GM19043 (cell line): ENCODE data around the gene ZNF207.
"Not testable (repeated sequence)": the region's sequence is repeated elsewhere in the genome, so short reads cannot be mapped to it uniquely, and the experiment has no call there.

Experiments
- ATAC-seq: cut with Tn5 transposase; IDR thresholded peaks from one replicate; pipeline ENCODE4 v1.9.1; 2021; ENCODE audit warnings: low read depth; ENCODE audit not compliant: unreplicated experiment

Gene ZNF207

DNA sequence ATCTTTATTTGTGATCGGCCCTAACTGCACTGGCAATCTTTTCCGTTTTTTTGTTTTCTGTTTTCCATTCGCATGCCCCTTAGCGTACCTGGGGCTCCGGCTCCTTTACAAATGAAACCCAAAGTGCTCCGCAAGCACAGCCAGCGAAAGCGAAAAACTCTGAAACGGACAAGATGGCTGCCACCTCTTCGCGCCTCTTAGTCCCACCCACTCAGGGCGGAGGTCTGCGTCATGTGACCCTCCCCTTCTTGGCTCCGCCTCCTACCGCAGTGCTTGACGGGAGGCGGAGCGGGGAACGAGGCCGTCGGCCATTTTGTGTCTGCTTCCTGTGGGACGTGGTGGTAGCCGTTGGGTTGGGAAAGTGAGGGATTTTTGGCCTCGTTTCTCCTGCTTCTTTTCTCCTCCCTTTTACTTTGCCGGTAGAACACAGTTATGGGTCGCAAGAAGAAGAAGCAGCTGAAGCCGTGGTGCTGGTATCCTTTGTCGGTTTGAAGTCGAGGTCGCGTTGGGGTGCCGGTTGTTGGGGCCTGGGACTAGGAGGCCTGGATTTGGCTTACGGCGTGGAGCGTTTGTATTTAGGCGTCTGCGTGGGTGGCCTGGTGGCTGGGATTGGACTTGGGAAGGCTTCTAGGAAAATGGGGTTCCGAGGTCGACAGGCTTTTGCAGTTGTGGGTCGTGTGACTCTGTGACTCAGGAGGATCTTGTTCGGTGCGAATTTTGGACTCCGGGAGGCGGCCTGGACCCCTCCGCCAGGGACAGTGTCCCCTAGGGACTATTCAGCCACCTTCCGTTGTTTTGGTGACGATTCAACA is at the start of gene ZNF207:
TSS of gene ZNF207 (plus strand) at position 304 of the 812 bp plus-strand sequence. CDS start at position 433, 129 bp downstream.
- ATAC-seq, result peak; percentile 66

DNA sequence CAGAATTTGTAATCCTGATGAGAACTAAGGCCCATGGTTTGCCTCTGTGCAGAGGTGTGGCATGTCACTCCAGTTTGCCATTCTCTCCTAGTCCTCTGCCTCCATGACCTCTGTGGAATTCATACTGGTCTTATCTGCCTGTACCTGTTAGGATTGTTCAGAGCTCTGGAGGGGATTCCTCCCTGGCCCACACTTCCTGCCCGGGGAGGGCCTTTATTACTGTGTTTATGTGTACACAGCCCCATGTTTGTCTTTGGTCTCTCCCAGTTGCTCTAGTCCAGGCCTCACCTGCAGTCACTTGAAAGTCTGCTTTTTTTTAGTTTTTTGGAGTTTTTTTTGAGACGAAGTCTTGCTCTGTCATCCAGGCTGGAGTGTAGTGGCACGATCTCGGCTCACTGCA is 47.9 kb upstream of the ZNF207 start:
- ATAC-seq, result no peak

DNA sequence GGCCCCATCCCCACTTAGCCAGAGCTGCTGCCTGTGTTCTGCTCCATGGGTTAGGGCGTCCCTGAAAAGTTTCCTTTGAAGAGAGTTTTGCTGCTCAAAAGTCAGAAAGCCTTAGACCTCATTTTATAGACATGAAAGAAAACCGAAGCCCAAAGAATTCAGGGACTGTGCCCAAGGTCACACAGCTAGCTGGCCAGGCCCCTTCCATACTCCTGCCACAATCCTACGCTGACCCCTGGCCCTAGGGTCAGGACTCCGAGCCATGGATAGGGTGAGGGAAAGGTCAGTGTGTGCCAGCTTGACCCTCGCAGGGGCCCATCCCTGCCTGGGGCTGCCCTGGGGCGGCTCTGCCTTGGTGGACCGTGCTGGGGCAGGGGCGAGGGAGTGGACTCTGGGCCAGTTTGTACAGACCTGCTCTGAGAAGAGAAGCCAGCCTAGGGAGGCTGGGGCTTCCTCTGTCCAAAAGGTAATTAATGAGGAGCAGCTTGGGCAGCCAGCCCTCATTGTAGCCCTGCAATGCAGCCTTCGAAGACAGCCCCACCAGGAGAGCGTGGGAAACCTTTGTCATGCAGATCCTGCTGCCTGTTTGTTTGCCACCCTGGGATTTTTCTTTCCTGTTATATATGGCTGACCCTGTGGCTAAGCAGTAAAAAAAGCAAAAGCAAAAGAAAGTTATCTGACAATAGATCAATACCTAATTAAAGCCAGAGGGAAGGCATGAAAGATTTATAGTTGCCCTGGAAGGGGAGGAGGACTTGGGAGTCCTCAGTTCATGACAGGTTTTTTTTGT is 46.9 kb upstream of the ZNF207 start:
- ATAC-seq, result no peak

DNA sequence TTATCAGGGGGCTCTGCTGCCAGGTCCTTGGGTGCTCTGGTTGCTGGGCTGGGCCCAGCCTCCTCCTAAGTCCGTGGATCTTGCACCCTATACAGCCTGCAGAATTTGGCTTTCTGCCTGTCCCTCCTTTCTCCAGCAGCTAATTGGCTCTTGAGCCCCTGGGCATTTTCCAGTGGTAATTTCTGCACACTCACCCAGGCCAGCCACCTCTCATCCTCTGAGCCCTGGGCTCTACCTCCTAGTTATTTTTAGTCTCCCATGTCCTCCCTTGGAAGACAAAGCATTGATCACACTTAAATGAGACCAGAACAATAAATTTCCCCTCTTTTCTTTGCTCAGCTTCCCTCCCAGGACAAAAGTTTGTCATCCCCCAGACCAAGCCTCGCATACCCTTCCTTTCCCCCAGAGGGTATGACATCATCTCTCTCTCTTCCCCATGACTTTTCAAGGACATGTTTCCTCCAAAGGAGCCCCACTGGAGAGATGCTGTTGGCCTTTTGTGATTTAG is 46.1 kb upstream of the ZNF207 start:
- ATAC-seq, result no peak

DNA sequence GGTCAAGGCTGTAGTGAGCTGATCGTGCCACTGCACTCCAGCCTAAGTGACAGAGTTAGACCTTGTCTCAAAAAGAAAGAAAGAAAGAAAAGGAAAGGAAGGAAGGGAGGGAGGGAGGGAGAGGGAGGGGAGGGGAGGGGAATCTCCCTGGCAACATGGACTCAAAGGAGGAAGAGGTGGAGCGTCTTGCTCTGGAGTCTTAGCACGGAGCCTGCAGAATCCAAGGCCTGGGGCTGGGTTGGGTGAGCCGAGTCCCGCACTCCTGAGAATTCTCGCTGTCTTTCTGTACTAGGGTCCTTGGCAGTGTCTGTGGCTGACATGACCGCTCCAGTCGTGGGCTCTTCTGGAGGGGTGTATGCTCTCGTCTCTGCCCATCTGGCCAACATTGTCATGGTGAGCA is 44.9 kb upstream of the ZNF207 start:
- ATAC-seq, result no peak

DNA sequence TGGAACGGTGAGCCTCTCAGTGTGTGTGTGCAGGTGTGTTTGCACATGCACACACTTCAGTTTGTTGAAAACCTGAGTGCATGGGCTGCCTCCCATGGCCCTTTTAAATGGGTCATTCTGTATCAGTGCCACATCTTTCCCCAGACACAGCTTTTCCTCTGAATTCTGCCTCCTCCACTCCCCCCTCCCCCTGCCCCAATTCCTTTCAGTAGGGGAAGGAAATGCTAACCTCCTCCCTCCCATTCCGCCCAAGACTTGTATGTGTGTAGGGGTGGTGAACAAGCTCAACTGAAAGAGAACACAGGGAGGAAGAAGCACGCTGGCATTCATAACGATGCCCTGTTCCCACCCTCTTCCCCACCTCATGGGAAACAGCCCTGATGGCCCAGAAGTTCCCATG is 42.3 kb upstream of the ZNF207 start:
- ATAC-seq, result no peak

DNA sequence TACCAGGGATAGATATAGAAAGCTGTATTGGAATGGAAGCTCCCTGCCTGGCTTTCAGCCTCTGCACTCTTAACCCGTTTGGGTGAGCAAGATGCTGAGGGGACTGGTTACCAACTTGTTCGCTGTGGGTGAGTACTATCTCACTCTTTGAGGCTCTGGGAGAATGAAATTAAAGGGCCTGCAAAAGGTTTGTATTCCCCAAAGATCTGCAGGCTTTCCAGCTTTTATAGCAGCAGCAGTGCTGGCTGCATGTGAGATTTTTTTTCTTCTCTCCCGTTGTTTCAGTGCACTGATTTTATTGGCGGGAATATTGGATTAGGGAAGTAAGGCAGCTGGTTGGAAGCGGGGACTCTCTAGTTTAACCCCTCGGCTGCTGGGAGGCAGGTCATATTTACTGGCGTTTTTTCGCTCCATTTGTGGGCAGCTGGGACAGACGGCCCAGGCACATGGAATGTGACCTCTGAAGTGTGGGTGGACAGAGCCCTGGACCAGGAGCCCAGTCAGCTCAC is 38.9 kb upstream of the ZNF207 start:
- ATAC-seq, result no peak

DNA sequence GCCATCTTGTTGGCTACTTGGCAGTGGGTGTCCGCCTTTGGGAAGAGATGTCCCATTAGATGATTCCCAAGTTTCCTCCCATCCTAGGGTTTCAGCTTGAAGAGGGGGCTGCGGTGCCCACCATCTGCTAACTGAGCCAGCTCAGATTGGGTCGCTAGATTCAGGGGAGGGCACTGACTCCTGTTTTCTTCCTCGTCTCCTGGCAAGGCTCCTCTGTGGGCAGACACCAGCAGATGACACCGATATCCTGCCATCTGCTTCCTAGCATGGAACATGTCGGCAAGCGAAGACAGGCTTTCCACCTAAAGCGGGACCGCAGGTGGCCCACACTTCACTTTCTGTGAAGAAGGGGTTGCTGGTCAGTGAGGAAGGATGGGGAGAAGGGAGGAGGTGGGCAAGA is 35.3 kb upstream of the ZNF207 start:
- no peak for ATAC-seq

DNA sequence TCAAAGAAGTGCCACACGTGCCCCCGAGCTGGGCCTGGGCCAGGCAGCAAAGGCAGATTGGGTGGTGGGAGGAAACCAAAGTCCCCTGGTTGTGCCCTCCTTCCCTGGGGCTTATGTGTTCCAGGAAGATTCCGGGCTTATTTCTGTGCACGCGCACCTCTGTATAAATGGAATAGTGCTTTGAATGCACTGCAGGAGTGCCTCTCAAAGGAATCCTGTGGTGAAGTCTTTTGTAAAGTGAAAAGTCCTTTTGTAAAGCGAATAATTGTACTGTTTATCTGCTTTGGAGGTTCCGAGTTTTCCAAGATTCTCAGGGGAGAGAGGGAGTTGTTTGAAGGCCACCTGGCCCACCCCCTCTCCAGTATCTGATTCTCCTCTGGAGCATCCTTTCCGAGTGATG is 34.8 kb upstream of the ZNF207 start:
- ATAC-seq, result no peak

DNA sequence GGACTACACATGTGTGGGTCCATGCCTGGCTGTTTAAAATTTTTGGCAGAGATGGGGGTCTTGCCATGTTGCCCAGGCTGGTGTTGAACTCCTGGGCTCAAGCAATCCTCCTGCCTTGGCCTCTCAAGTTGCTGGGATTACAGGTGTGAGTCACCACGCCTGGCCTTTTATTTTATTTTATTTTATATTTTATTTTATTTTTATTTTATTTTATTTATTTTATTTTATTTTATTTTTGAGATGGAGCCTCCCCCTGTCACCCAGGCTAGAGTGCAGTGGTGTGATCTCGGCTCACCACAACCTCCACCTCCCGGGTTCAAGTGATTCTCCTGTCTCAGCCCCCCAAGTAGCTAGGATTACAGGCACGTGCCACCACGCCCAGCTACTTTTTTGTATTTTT is 33.3 kb upstream of the ZNF207 start:
- not testable (repeated sequence) for ATAC-seq

DNA sequence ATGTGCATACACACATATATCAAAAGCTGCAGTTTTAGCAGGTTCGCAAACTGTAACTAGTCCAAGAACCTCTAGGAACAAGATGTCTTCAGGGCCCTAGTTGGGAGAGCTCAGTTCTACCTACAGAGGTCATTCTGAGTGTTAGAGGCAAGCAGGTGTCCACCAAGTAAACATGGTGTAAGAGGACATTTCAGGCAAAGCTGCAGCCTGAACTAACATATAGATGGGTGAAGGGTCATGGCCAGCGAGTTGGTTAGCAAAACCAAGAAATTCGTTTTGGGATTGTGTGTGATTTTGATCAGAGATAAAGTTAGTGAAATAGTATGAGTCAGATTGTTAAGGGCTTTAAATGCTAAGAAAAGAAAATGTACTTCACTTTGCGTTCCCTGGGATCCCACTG is 32.6 kb upstream of the ZNF207 start:
- ATAC-seq, result no peak

DNA sequence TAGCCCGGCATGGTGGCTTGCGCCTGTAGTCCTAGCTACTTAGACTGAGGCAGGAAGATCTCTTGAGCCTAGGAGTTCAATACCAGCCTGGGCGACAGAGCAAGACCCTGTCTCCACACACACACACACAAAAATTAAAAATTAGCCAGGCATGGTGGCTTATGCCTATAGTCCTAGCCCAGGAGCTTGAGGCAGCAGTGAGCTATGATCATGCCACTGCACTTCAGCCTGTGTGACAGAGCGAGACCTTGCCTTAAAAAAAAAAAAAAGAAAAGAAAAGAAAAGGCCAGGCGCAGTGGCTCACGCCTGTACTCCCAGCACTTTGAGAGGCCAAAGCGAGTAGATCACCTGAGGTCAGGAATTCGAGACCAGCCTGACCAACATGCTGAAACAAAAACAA is 31.9 kb upstream of the ZNF207 start:
- ATAC-seq, result no peak

DNA sequence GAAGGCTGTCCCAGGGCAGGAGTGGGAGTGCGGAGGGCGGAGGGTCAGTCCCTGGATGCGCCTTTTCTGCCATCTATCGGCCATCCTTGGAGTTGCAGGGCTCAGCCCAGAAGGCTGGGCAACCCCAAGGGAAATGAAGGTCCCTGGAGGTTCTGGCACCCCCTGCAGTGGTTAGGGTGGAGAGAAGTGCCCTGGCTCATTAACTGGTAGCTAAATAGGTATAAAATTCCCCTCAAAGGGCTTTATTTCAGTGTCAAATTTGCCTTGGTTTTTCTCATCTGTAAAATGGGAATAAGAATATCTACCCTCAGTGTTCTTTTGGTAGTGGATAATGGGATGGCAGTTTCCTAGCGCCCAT is 30.4 kb upstream of the ZNF207 start:
- ATAC-seq, result peak; percentile 75

DNA sequence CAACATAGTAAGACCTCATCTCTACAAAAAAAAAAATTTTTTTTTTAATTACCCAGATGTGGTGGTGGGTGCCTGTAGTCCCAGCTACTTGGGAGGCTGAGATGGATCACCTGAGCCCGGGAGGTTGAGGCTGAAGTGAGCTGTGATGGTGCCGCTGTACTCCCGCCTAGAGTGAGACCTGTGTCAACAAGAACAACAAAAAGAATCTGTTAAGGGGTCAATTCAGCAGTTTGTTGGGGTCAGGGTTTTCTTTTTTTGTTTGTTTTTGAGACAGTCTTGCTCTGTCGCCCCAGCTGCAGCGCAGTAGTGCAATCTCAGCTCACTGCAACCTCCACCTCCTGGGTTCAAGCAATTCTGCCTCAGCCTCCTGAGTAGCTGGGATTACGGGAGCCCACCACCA is 29.9 kb upstream of the ZNF207 start:
- not testable (repeated sequence) for ATAC-seq

DNA sequence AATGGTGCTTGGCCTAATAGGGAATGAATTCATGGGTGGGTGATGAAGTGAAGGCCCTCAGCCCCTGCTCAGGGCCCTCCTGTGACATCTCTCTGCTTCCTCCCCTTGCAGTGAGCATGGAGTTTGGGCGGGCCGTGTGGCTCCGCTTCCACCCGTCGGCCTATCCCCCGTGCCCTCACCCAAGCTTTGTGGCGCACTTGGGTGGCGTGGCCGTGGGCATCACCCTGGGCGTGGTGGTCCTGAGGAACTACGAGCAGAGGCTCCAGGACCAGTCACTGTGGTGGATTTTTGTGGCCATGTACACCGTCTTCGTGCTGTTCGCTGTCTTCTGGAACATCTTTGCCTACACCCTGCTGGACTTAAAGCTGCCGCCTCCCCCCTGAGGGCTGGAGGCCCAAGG is 29.1 kb upstream of the ZNF207 start:
- no peak for ATAC-seq

DNA sequence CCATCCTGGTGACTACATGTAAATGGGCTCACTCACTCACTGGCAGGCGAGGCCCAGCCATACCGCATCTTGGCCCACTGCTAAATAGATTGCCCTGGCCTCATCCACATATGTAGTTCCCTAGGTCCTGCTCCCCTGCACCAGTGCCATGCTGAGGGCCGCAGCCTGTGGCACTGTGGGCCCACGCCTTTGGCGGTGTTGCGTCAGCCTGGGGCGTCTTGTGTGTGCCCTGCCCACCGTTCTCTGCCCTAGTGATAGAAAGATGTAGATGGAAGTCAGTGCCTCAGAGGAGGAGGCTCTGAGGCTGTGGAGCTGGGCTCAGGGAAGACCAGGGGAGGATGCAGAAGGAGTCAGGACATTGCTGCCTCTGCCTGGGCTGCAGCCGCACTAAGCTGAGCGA is 26.9 kb upstream of the ZNF207 start:
- no peak for ATAC-seq

DNA sequence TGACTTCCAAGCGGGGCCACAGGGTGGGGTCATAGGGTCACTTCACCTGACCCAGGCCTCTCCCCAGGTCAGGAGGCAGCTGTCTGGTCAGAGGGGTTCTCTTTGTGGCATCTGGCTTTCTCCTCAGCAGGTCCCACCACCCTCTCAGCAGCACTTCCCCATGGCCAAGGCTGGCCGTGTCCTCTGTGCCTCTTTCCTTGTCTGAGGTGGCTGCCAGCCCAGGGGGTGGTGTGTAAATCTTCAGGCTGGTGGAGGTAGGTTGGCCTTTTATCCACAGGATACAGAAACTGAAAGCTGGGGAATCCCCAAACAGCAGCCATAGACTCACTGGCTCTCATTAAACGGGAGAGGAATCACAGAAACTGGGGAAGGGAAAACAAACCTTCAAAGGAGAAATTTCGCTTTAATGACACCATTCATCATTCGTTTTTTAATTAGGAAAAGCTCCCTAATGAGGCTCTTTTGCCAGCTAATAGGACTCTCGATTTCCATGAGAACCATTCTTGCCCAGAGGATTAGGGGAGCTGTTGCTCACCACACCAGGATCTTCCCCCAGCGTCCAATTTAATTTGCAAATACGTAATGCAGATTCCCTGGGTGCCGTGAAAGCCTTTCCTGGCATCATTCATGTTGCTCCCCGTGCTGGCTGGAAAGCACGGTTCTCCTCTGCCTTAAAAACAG is 26.0 kb upstream of the ZNF207 start:
- no peak for ATAC-seq

DNA sequence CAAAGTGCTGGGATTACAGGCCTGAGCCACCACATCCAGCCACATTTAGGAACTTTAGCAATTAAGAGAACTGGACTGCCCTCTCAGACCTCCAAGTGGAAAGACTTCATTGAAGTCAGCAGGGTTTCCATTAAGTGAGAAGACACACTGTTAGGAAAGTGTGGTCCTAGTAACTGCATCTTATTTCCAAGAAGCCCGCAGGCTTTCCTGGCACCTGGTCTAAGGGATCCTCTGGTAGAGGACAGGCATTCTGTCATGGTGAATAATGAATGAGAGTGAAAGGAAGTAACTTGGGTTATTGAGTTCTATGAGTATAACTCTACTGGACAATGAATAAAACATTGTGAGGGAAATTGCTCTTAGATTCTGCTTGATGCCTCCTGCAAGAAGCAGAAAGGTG is 22.0 kb upstream of the ZNF207 start:
- no peak for ATAC-seq

DNA sequence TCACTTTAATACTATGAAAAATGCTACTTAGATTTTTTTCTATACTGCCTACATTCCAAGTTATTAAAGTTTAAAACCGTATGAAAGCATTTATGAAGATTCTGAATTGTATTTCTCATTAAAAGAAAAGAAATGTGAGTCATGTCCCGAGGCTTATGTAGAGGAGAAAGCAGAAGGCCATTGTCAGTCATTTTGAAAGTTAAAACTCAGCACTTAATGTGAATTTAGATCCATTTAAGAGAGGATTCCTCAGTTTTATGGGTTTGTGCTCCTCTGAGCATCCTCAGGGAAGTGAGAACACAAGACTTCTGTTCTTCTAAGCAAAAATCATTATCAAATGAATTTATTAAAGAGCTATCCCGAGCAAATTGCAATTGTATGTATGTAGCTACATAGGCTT is 19.8 kb upstream of the ZNF207 start:
- no peak for ATAC-seq

DNA sequence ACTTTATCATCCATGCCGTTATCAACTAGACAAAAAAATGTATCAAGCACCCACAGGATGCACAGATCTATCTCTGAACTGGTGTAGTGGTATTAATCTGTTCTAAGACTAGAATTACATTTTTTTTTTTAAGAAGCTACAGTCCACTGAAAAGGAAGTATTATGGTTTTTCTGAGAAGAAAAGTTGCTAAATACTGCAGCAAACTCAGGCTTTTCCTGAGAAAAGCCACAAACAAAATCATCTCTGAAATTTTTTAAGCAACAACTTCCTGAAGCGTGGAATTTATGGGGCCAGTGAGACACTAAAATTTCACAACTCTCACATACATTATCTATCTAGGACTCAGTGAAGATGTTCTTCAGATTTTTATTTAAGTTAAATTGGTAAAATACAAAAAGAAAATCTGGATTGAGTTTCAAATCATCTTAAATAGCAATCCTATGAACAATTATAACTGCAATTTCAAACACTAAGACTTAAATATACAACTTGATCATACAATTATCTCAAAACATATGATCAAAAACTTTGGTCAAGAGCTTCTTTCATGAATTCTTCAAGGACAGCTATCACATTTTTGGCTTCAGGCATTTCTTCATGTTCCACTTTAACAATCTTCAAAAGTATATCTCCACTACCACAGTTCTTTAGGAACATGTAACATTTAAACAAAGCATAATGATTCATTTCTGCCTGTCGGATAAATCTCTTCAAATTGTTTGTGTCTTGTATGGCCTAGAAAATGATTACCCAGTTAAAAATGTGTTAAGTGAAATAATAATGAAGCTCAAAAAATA is 18.5 kb upstream of the ZNF207 start:
- ATAC-seq, result no peak
